CD14-positive monocyte (primary cell): ENCODE data around the gene FHOD3. TPM values are rescaled to one million over a fixed set of nuclear protein-coding genes. Genes with fewer than 3 reads are reported as not detected.

Experiments used
- DNase-seq, 3 donors: peaks; one replicate each; pipeline ENCODE4 v3.0.0-alpha.2; 2011 to 2022
- H2AFZ ChIP-seq: 2 replicates; pipeline ENCODE4 v1.6.0; 2012; ENCODE audit warnings: mild to moderate bottlenecking, low read depth, low read length, inconsistent platforms; ENCODE audit not compliant: insufficient read depth, poor library complexity, severe bottlenecking
- H3K27ac ChIP-seq, 2 donors: 1 replicate in 1 of 2; 2 replicates in 1 of 2; pipeline ENCODE4 v1.5.1; 2012 to 2013; ENCODE audit warnings: low read length in 2 of 2, control low read depth in 1 of 2, inconsistent platforms in 1 of 2, low read depth in 1 of 2, mild to moderate bottlenecking in 1 of 2
- H3K27me3 ChIP-seq, 2 donors: one replicate each; pipeline versions ENCODE4 v1.6.0 to v1.6.1; 2011 to 2013; ENCODE audit warnings: low read length in 2 of 2; ENCODE audit not compliant: control insufficient read depth in 2 of 2, insufficient read depth in 2 of 2
- H3K36me3 ChIP-seq, 2 donors: replicated peaks in 1 of 2; 1 replicate in 1 of 2; 2 replicates in 1 of 2; pipeline versions ENCODE4 v1.5.1 to v1.6.1; 2012 to 2013; ENCODE audit warnings: low read length in 2 of 2, control low read depth in 1 of 2, inconsistent platforms in 1 of 2, mild to moderate bottlenecking in 1 of 2; ENCODE audit not compliant: insufficient read depth in 2 of 2, control insufficient read depth in 1 of 2
- H3K4me1 ChIP-seq, 2 donors: 1 replicate in 1 of 2; 2 replicates in 1 of 2; pipeline versions ENCODE4 v1.5.1 to v1.6.1; 2012 to 2013; ENCODE audit warnings: low read length in 2 of 2, control low read depth in 1 of 2, inconsistent platforms in 1 of 2, mild to moderate bottlenecking in 1 of 2, moderate library complexity in 1 of 2; ENCODE audit not compliant: insufficient read depth in 2 of 2, control insufficient read depth in 1 of 2
- H3K4me2 ChIP-seq: replicated peaks from 2 replicates; pipeline ENCODE3; 2012; ENCODE audit warnings: low read length, moderate library complexity, mild to moderate bottlenecking; ENCODE audit not compliant: poor library complexity, severe bottlenecking; ENCODE audit errors: extremely low read depth
- H3K4me3 ChIP-seq, 3 experiments: fragments of 200-600 bp in 1 of 3; sonication (generic) in 1 of 3; replicated peaks in 1 of 3; 1 replicate in 2 of 3; 2 replicates in 1 of 3; pipeline ENCODE4 v1.5.1; 2011 to 2013; ENCODE audit warnings: low read length in 3 of 3, mild to moderate bottlenecking in 3 of 3, control low read depth in 2 of 3, low read depth in 2 of 3, inconsistent platforms in 1 of 3, moderate library complexity in 1 of 3
- H3K79me2 ChIP-seq: 2 replicates; pipeline ENCODE4 v1.6.0; 2012; ENCODE audit warnings: mild to moderate bottlenecking, control low read depth, inconsistent platforms, low read length, moderate library complexity; ENCODE audit not compliant: insufficient read depth
- H3K9ac ChIP-seq: 2 replicates; pipeline ENCODE4 v1.6.0; 2017; ENCODE audit warnings: low read length, mild to moderate bottlenecking; ENCODE audit not compliant: insufficient read depth, poor library complexity, severe bottlenecking
- H3K9me3 ChIP-seq, 2 donors: replicated peaks in 1 of 2; 1 replicate in 1 of 2; 2 replicates in 1 of 2; pipeline versions ENCODE4 v1.5.1 to v1.6.1; 2012 to 2013; ENCODE audit warnings: low read length in 2 of 2, control low read depth in 1 of 2; ENCODE audit not compliant: control insufficient read depth in 1 of 2, insufficient read depth in 1 of 2
- H4K20me1 ChIP-seq: 2 replicates; pipeline ENCODE4 v1.6.0; 2012; ENCODE audit warnings: mild to moderate bottlenecking, low read length, control low read depth, moderate library complexity; ENCODE audit not compliant: insufficient read depth
- H3K27ac Mint-ChIP-seq, 7 donors: one replicate each; pipeline ENCODE4 v1.8.0; 2020; ENCODE audit warnings: mild to moderate bottlenecking in 7 of 7, mixed read lengths in 7 of 7, moderate library complexity in 6 of 7, inconsistent platforms in 2 of 7
- H3K27me3 Mint-ChIP-seq, 3 donors: one replicate each; pipeline ENCODE4 v1.8.0; 2021 to 2022; ENCODE audit warnings: low read depth in 3 of 3, mild to moderate bottlenecking in 3 of 3, mixed read lengths in 3 of 3, moderate library complexity in 3 of 3, inconsistent platforms in 1 of 3
- H3K36me3 Mint-ChIP-seq, 2 donors: one replicate each; pipeline ENCODE4 v1.8.0; 2020; ENCODE audit warnings: mixed read lengths in 2 of 2, inconsistent platforms in 1 of 2, mild to moderate bottlenecking in 1 of 2
- H3K4me1 Mint-ChIP-seq: one replicate; pipeline ENCODE4 v1.8.0; 2020; ENCODE audit warnings: mild to moderate bottlenecking, mixed read lengths
- H3K4me3 Mint-ChIP-seq, 2 donors: one replicate each; pipeline ENCODE4 v1.8.0; 2020; ENCODE audit warnings: mild to moderate bottlenecking in 2 of 2, mixed read lengths in 2 of 2, moderate library complexity in 1 of 2
- H3K9me3 Mint-ChIP-seq, 7 donors: one replicate each; pipeline ENCODE4 v1.8.0; 2020 to 2022; ENCODE audit warnings: mixed read lengths in 7 of 7, mild to moderate bottlenecking in 6 of 7, moderate library complexity in 6 of 7, inconsistent platforms in 2 of 7
- WGBS: methylation state at CpG from one replicate; pipeline ENCODE4 v1.1.5; 2013; ENCODE audit warnings: missing lambda C conversion rate; ENCODE audit not compliant: insufficient coverage; 5-methylcytosine and 5-hydroxymethylcytosine counted together
- intact Hi-C, 2 donors: fragments of 100-400 bp; cut with micrococcal nuclease; formaldehyde crosslinking; loops; one replicate each; pipeline versions ENCODE4 v1.15.0 to v1.15.1; 2023
- polyA plus RNA-seq, 3 donors: library from polyadenylated mRNA; depleted of rRNA in 1 of 3; unstranded in 2 of 3; stranded (reverse) in 1 of 3; fragments of 300-500 nt in 2 of 3; fragments of >200 nt in 1 of 3; fragmentation: Illumina TruSeq in 2 of 3; gene quantifications; 1 replicate in 2 of 3; 2 replicates in 1 of 3; pipeline ENCODE4 v1.2.3, GENCODE V29; 2012 to 2021
- TF ChIP-seq, protein P1 (sequence below): fragments of 200-600 bp; IDR thresholded peaks from one replicate; pipeline ENCODE4 v1.8.0; 2022; ENCODE audit warnings: antibody characterized with exemption, mild to moderate bottlenecking

FHOD3 gene
- polyA plus RNA-seq, 3 donors = not detected

DNA sequence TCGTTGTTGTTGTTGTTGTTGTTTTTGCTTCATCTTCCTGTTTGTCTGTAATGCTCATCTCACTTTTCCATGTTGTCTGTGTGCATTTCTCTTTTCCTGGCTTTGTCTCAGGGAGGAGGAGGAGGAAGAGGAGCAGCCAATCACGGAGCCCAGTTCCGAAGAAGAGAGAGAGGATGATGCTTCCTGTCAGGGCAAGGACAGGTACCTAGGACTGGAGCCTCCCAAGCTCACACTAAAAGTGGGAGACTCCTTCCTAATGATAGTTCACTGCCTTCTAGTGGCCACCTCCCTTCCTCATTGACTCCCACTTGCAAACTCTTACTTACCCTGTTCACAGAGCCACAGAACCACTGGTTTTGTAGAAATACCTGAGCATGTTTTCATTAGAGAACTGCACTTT lies 351.7 kb downstream of the FHOD3 start:
- Histone ChIP-seq H3K9ac (no peak overlapping the region), H3K27ac (no peak overlapping the region), H3K79me2 (no peaks in the 10 kb centered on the region), H3K4me2 (no peak overlapping the region), H3K4me1 (no peaks in the 10 kb centered on the region), H3K4me3 (no peak overlapping the region), H3K27me3 (no peaks in the 10 kb centered on the region), H3K9me3 (peaks cover 0 to 2% of the 10 kb centered on the region in 2 donors), H4K20me1 (no peaks in the 10 kb centered on the region), H2AFZ (no peak overlapping the region), H3K36me3 (no peaks in the 10 kb centered on the region)
- H3K9me3 Mint-ChIP-seq = peaks cover 0 to 10% (median 4%) of the 10 kb centered on the region in 7 donors
- H3K4me3 Mint-ChIP-seq = no peak overlapping the region
- WGBS = no CpG with 5 or more reads among the region's 3 CpGs
- TF ChIP-seq, protein P1, sequence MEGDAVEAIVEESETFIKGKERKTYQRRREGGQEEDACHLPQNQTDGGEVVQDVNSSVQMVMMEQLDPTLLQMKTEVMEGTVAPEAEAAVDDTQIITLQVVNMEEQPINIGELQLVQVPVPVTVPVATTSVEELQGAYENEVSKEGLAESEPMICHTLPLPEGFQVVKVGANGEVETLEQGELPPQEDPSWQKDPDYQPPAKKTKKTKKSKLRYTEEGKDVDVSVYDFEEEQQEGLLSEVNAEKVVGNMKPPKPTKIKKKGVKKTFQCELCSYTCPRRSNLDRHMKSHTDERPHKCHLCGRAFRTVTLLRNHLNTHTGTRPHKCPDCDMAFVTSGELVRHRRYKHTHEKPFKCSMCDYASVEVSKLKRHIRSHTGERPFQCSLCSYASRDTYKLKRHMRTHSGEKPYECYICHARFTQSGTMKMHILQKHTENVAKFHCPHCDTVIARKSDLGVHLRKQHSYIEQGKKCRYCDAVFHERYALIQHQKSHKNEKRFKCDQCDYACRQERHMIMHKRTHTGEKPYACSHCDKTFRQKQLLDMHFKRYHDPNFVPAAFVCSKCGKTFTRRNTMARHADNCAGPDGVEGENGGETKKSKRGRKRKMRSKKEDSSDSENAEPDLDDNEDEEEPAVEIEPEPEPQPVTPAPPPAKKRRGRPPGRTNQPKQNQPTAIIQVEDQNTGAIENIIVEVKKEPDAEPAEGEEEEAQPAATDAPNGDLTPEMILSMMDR = no peak
- peaks cover 4 to 6% (median 5%) of the 10 kb centered on the region in 3 donors for H3K27me3 Mint-ChIP-seq
- no peak overlapping the region for H3K27ac Mint-ChIP-seq
- no peak for DNase-seq
- intact Hi-C loops = no loop called here
- no peaks in the 10 kb centered on the region for H3K36me3 Mint-ChIP-seq
- H3K4me1 Mint-ChIP-seq = no peaks in the 10 kb centered on the region

DNA sequence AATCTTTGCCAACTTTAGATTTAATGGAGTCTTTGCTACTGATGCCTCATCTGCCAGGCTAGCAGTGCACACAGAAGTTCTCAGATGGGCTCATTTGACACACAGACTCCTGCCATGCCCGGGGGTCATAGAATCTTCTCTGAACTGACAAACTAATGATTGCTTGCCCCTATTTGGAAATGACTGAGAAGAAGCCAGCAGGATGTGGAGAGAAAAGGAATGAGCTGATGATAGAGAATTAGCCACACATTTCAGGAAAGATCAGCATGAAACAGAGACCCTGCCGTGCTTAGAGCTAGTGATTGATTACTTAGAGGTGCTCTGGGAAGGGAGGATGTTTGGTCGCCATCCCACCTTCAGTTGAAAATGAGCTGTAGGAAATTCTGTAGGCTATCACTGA lies 352.8 kb downstream of the FHOD3 start:
- Mint-ChIP-seq H3K4me1 (no peaks in the 10 kb centered on the region), H3K36me3 (no peaks in the 10 kb centered on the region), H3K9me3 (peaks cover 0 to 8% (median 2%) of the 10 kb centered on the region in 7 donors), H3K4me3 (no peak overlapping the region), H3K27me3 (peaks cover 4 to 8% (median 5%) of the 10 kb centered on the region in 3 donors), H3K27ac (no peak overlapping the region)
- H3K4me2 ChIP-seq = no peak overlapping the region
- intact Hi-C loops = no loop called here
- H3K36me3 ChIP-seq = no peaks in the 10 kb centered on the region
- no peak overlapping the region for H3K4me3 ChIP-seq
- TF ChIP-seq, protein P1 = no peak
- H2AFZ ChIP-seq = no peak overlapping the region
- no peaks in the 10 kb centered on the region for H3K79me2 ChIP-seq
- 83% methylated on average over 2 of the region's 3 CpGs for WGBS
- no peaks in the 10 kb centered on the region for H3K4me1 ChIP-seq
- no peak overlapping the region for H3K27ac ChIP-seq
- no peak for DNase-seq
- no peaks in the 10 kb centered on the region for H3K27me3 ChIP-seq
- no peaks in the 10 kb centered on the region for H4K20me1 ChIP-seq
- no peaks in the 10 kb centered on the region for H3K9me3 ChIP-seq
- no peak overlapping the region for H3K9ac ChIP-seq
